Esophagus mucosa (tissue), 1 donor: ENCODE measurements around the gene SLC12A6. TPM values are rescaled to one million over a fixed set of nuclear protein-coding genes. Genes with fewer than 3 reads are reported as not detected.
A peak's percentile ranks its signal among the peaks of the same experiment; 100 is the strongest.
"Not testable (repeated sequence)": the region's sequence is repeated elsewhere in the genome, so short reads cannot be mapped to it uniquely, and the experiment has no call there.

Experiments
- ATAC-seq: fragments of 200-7000 bp; cut with Tn5 transposase; one replicate; pipeline ENCODE4 v1.9.1; 2020
- total RNA-seq: library from RNA; stranded (reverse); gene quantifications from one replicate; pipeline ENCODE4 v1.2.4, GENCODE V29; 2023
- donor health status: DM: yes; HTN: yes; CAD: no.

The SLC12A6 gene
- total RNA-seq, 1 donor from 2014 or later = 48.9 TPM

GRCh38 chr15:34252545-34252944 is 85.0 kb downstream of the SLC12A6 start:
- ATAC-seq = no peak

- ATAC-seq = no peak
These were observed 89.4 kb downstream of the SLC12A6 start for GRCh38 chr15:34248190-34248589.

- ATAC-seq = no peak
These were observed 91.2 kb downstream of the SLC12A6 start for GRCh38 chr15:34246276-34246976.

- no peak for ATAC-seq
These were observed 94.4 kb downstream of the SLC12A6 start for GRCh38 chr15:34243226-34243625.

GRCh38 chr15:34242331-34242710 is 95.3 kb downstream of the SLC12A6 start:
- ATAC-seq = no peak

- ATAC-seq = peak; percentile 41
These were observed 95.9 kb downstream of the SLC12A6 start for GRCh38 chr15:34241376-34242330.

- ATAC-seq = peak; percentile 25
These were observed 97.0 kb downstream of the SLC12A6 start for GRCh38 chr15:34240537-34240936.

GRCh38 chr15:34239151-34239808 is 98.3 kb downstream of the SLC12A6 start:
- peak; percentile 95 for ATAC-seq

GRCh38 chr15:34233614-34234013 is 104.0 kb downstream of the SLC12A6 start:
- peak; percentile 80 for ATAC-seq

GRCh38 chr15:34223904-34224596 is 113.5 kb downstream of the SLC12A6 start:
- no peak for ATAC-seq

GRCh38 chr15:34217587-34218225 is 119.9 kb downstream of the SLC12A6 start:
- ATAC-seq = peak; percentile 65

GRCh38 chr15:34216527-34217270 is 120.9 kb downstream of the SLC12A6 start:
- no peak for ATAC-seq

GRCh38 chr15:34214135-34214534 is 123.4 kb downstream of the SLC12A6 start:
- no peak for ATAC-seq

GRCh38 chr15:34213690-34214089 is 123.9 kb downstream of the SLC12A6 start:
- no peak for ATAC-seq

GRCh38 chr15:34209421-34210282 is 127.9 kb downstream of the SLC12A6 start, which contains the start of gene KATNBL1:
Gene KATNBL1 (minus strand): TSS chr15:34210096. CDS start chr15:34163676, 46,420 bp downstream.
- peak; percentile 96 for ATAC-seq

GRCh38 chr15:34206011-34206410 is 131.6 kb downstream of the SLC12A6 start:
- no peak for ATAC-seq

- ATAC-seq = no peak
These were observed 133.6 kb downstream of the SLC12A6 start for GRCh38 chr15:34203936-34204335.

GRCh38 chr15:34203305-34203704 is 134.3 kb downstream of the SLC12A6 start:
- ATAC-seq = no peak

- not testable (repeated sequence) for ATAC-seq
These were observed 144.3 kb downstream of the SLC12A6 start for GRCh38 chr15:34193272-34193671.

- no peak for ATAC-seq
These were observed 148.9 kb downstream of the SLC12A6 start for GRCh38 chr15:34188711-34189110.
